Spleen (tissue), 11 donors: ENCODE results near the gene INS. TPM values are rescaled to one million over a fixed set of nuclear protein-coding genes. Genes with fewer than 3 reads are reported as not detected.
A peak's percentile ranks its signal among the peaks of the same experiment; 100 is the strongest.

ENCODE experiments used
- DNase-seq: peaks from one replicate; pipeline ENCODE4 v3.0.0-alpha.2; 2020
- H3K27ac ChIP-seq, 8 donors: fragments of 200-600 bp; sonication (generic) in 7 of 8; 1 replicate in 4 of 8; 2 replicates in 4 of 8; pipeline versions ENCODE4 v1.5.0 to v1.8.0; 2016 to 2021; ENCODE audit warnings: inconsistent platforms in 4 of 8, mild to moderate bottlenecking in 4 of 8, moderate library complexity in 1 of 8
- H3K27me3 ChIP-seq, 7 donors: fragments of 200-600 bp; sonication (generic) in 6 of 7; replicated peaks in 1 of 7; 1 replicate in 4 of 7; 2 replicates in 3 of 7; pipeline versions ENCODE4 v1.5.0 to v1.8.0; 2016 to 2021; ENCODE audit warnings: inconsistent platforms in 3 of 7, mild to moderate bottlenecking in 1 of 7
- H3K36me3 ChIP-seq, 6 donors: fragments of 200-600 bp; sonication (generic) in 5 of 6; 1 replicate in 4 of 6; 2 replicates in 2 of 6; pipeline versions ENCODE4 v1.5.0 to v1.8.0; 2016 to 2021; ENCODE audit warnings: inconsistent platforms in 2 of 6
- H3K4me1 ChIP-seq, 6 donors: fragments of 200-600 bp; sonication (generic) in 5 of 6; 1 replicate in 3 of 6; 2 replicates in 3 of 6; pipeline versions ENCODE4 v1.5.0 to v1.8.0; 2016 to 2021; ENCODE audit warnings: inconsistent platforms in 3 of 6
- H3K4me3 ChIP-seq, 8 donors: fragments of 200-600 bp; sonication (generic) in 7 of 8; 1 replicate in 4 of 8; 2 replicates in 4 of 8; pipeline versions ENCODE4 v1.5.0 to v1.8.0; 2016 to 2021; ENCODE audit warnings: inconsistent platforms in 4 of 8, mild to moderate bottlenecking in 4 of 8, moderate library complexity in 2 of 8
- H3K9me3 ChIP-seq, 8 donors: fragments of 200-600 bp; sonication (generic) in 7 of 8; 1 replicate in 4 of 8; 2 replicates in 4 of 8; pipeline versions ENCODE4 v1.5.0 to v1.8.0; 2016 to 2021; ENCODE audit warnings: inconsistent platforms in 4 of 8
- POLR2A ChIP-seq, 3 donors: fragments of 450-650 bp; IDR thresholded peaks; one replicate each; pipeline ENCODE4 v1.5.1; 2017; ENCODE audit warnings: antibody characterized with exemption in 3 of 3, mild to moderate bottlenecking in 1 of 3
- POLR2AphosphoS5 ChIP-seq, 3 donors: sonication (generic); formaldehyde crosslinking; IDR thresholded peaks; one replicate each; pipeline ENCODE4 v1.5.1; 2017; ENCODE audit warnings: antibody characterized with exemption in 3 of 3
- WGBS, 5 donors: extraction: QIAGEN DNeasy Blood & Tissue Kit in 3 of 5; methylation state at CpG; one replicate each; pipeline versions ENCODE4 v1.1.5 to v1.1.7; 2013 to 2018; 5-methylcytosine and 5-hydroxymethylcytosine counted together
- intact Hi-C: fragments of 100-400 bp; cut with DNase I; formaldehyde crosslinking; loops from one replicate; pipeline ENCODE4 v1.15.0; 2023; ENCODE audit warnings: low total_unique reads
- polyA plus RNA-seq, 3 donors: library from polyadenylated mRNA; stranded (reverse); fragments of 200-250 nt; gene quantifications; one replicate each; pipeline ENCODE4 v1.2.1, GENCODE V29; 2013
- total RNA-seq, 7 donors: library from RNA; depleted of rRNA in 3 of 7; stranded (reverse); fragments of >200 nt in 3 of 7; fragmentation: NEBNext Ultra II Directional in 4 of 7; extraction: Animal tissue kit (Norgen Biotek cat#: 25700) in 4 of 7; gene quantifications; one replicate each; pipeline versions ENCODE4 v1.1.0 to v1.2.1, GENCODE V29; 2016 to 2021
- TF ChIP-seq, protein P1 (sequence below), 11 experiments: fragments of 200-600 bp in 7 of 11; fragments of 450-650 bp in 4 of 11; sonication (generic) in 4 of 11; IDR thresholded peaks in 8 of 11; conservative IDR thresholded peaks in 3 of 11; 1 replicate in 7 of 11; 2 replicates in 4 of 11; pipeline versions ENCODE4 v1.4.0 to v1.8.0; 2016 to 2021; ENCODE audit warnings: antibody characterized with exemption in 11 of 11, inconsistent platforms in 4 of 11, mild to moderate bottlenecking in 1 of 11
- donor health status: healthy with polysubstance abuse.
- donor health status: DM: no; HTN: no; CAD: no; lungs with moderate emphysema.
- donor health status: DM: no; HTN: no; CAD: no.
- donor health status: Bipolar disorder and iron deficiency.
- donor health status: healthy.
- donor health status: DM: no; HTN: no; CAD: no.
- donor health status: DM: yes; HTN: yes; CAD: no.

Gene INS
- total and polyA plus RNA-seq, 10 donors, result 1.3 to 2.4 (median 1.5) TPM; not detected in 5

GRCh38 chr11:2197771-2198520 lies 36.9 kb upstream of the INS start:
- no peak for DNase-seq
- peaks cover 0 to 16% (median 4%) of the 10 kb centered on the region in 6 donors for H3K4me1 ChIP-seq
- no peaks in the 10 kb centered on the region for H3K36me3 ChIP-seq
- intact Hi-C loops, result loop anchor here (2.0 to 5.0 kb wide), 2 partner anchors 104 to 221 kb away; partner anchors contain the start of genes C11orf21 and TSPAN32
- WGBS, 5 donors, result 80 to 89% (median 84%) methylated on average over 20 to 28 of the region's 28 CpGs
- no peak overlapping the region for H3K4me3 ChIP-seq
- peaks cover 0 to 17% (median 7%) of the 10 kb centered on the region in 7 donors for H3K27me3 ChIP-seq
- H3K9me3 ChIP-seq, result peaks cover 0 to 6% (median 0%) of the 10 kb centered on the region in 8 donors
- H3K27ac ChIP-seq, result no peak overlapping the region
- TF ChIP-seq, protein P1, sequence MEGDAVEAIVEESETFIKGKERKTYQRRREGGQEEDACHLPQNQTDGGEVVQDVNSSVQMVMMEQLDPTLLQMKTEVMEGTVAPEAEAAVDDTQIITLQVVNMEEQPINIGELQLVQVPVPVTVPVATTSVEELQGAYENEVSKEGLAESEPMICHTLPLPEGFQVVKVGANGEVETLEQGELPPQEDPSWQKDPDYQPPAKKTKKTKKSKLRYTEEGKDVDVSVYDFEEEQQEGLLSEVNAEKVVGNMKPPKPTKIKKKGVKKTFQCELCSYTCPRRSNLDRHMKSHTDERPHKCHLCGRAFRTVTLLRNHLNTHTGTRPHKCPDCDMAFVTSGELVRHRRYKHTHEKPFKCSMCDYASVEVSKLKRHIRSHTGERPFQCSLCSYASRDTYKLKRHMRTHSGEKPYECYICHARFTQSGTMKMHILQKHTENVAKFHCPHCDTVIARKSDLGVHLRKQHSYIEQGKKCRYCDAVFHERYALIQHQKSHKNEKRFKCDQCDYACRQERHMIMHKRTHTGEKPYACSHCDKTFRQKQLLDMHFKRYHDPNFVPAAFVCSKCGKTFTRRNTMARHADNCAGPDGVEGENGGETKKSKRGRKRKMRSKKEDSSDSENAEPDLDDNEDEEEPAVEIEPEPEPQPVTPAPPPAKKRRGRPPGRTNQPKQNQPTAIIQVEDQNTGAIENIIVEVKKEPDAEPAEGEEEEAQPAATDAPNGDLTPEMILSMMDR (IDR thresholded peaks at IDR 0.05 in 8 of 11, conservative IDR thresholded peaks at IDR 0.05 in 3 of 11), result no peak
- TF ChIP-seq POLR2AphosphoS5 (IDR thresholded peaks at IDR 0.05) (no peak), POLR2A (IDR thresholded peaks at IDR 0.05) (no peak)

GRCh38 chr11:2196970-2197770 lies 36.2 kb upstream of the INS start:
- Histone ChIP-seq H3K36me3 (no peaks in the 10 kb centered on the region), H3K4me3 (no peak overlapping the region), H3K27ac (no peak overlapping the region), H3K9me3 (peaks cover 0 to 6% (median 0%) of the 10 kb centered on the region in 8 donors), H3K4me1 (peaks cover 0 to 16% (median 4%) of the 10 kb centered on the region in 6 donors), H3K27me3 (peaks cover 0 to 17% (median 7%) of the 10 kb centered on the region in 7 donors)
- 29 to 36% (median 33%) methylated on average over 19 to 23 of the region's 23 CpGs for WGBS, 5 donors
- DNase-seq, result peak; percentile 94
- TF ChIP-seq POLR2AphosphoS5 (IDR thresholded peaks at IDR 0.05) (peak in 2 of 3 donors; percentile 36 to 53), POLR2A (IDR thresholded peaks at IDR 0.05) (no peak)
- TF ChIP-seq, protein P1 (IDR thresholded peaks at IDR 0.05 in 8 of 11, conservative IDR thresholded peaks at IDR 0.05 in 3 of 11), result peak; percentile 81 to 96 (median 94)
- intact Hi-C loops, result loop anchor here (2.0 to 5.0 kb wide), 2 partner anchors 105 to 222 kb away; partner anchors contain the start of genes C11orf21 and TSPAN32

DNA sequence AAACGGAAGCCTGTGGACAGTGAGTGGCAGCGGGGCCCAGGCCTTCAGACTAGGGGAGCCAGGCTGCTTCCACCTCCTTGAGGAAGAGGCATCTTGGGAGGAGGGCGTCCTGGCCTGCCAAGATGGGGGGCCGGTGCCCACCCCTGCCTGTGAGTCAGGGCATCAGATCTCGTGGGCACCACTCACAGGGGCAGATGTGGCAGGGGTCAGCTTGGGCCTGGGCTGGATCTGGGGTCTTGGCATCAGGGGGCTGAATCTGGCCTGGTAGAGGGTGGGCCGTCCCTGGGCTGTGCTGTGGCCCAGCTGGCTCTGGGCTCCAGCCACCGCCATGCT lies 34.7 kb upstream of the INS start:
- TF ChIP-seq, protein P1 (IDR thresholded peaks at IDR 0.05 in 8 of 11, conservative IDR thresholded peaks at IDR 0.05 in 3 of 11), result no peak
- no peak for TF ChIP-seq POLR2AphosphoS5 (IDR thresholded peaks at IDR 0.05)
- TF ChIP-seq POLR2A (IDR thresholded peaks at IDR 0.05), result no peak
- Histone ChIP-seq H3K9me3 (peaks cover 0 to 3% (median 0%) of the 10 kb centered on the region in 8 donors), H3K27me3 (peaks cover 0 to 24% (median 7%) of the 10 kb centered on the region in 7 donors), H3K4me3 (no peak overlapping the region), H3K4me1 (peaks cover 0 to 28% (median 12%) of the 10 kb centered on the region in 6 donors), H3K36me3 (no peaks in the 10 kb centered on the region), H3K27ac (no peak overlapping the region)
- intact Hi-C loops, result loop anchor here (2.0 to 5.0 kb wide), 2 partner anchors 107 to 223 kb away; partner anchors contain the start of genes C11orf21 and TSPAN32
- DNase-seq, result no peak
- 60 to 88% (median 85%) methylated on average over 1 to 7 of the region's 7 CpGs for WGBS, 5 donors
